CD4-positive, alpha-beta T cell (primary cell): ENCODE data around the gene HADH. TPM values are rescaled to one million over a fixed set of nuclear protein-coding genes. Genes with fewer than 3 reads are reported as not detected.

ENCODE experiments used
- ATAC-seq: fragments of 200-7000 bp; cut with Tn5 transposase; one replicate; pipeline ENCODE4 v1.10.0; 2022; ENCODE audit warnings: mild to moderate bottlenecking; ENCODE audit not compliant: poor library complexity
- CTCF ChIA-PET: fragments of 350-600 bp; sonication (Branson Sonifier 250); formaldehyde crosslinking; loops from one replicate; lab custom pipeline; 2021; ENCODE audit warnings: antibody characterized with exemption, inconsistent platforms; lab: Charles Lee
- POLR2A ChIA-PET: fragments of 350-600 bp; sonication (Branson Sonifier 250); formaldehyde crosslinking; loops from one replicate; lab custom pipeline; 2021; ENCODE audit warnings: antibody characterized with exemption, inconsistent platforms; lab: Charles Lee
- DNase-seq, 14 experiments: peaks; one replicate each; pipeline ENCODE4 v3.0.0-alpha.2; 2013 to 2020; ENCODE audit warnings: mixed read lengths in 2 of 14
- H3K27ac ChIP-seq, 2 donors: one replicate each; pipeline versions ENCODE4 v1.5.1 to v1.7.0; 2013; ENCODE audit warnings: low read length in 2 of 2, low read depth in 1 of 2, mild to moderate bottlenecking in 1 of 2
- H3K27me3 ChIP-seq, 2 experiments: 1 replicate in 1 of 2; 2 replicates in 1 of 2; pipeline versions ENCODE4 v1.6.1 to v1.7.0; 2013; ENCODE audit warnings: low read length in 2 of 2, control low read depth in 1 of 2, mild to moderate bottlenecking in 1 of 2, moderate library complexity in 1 of 2; ENCODE audit not compliant: insufficient read depth in 2 of 2, control insufficient read depth in 1 of 2
- H3K36me3 ChIP-seq: one replicate; pipeline ENCODE4 v1.6.1; 2013; ENCODE audit warnings: low read length, control low read depth; ENCODE audit not compliant: insufficient read depth
- H3K4me1 ChIP-seq: one replicate; pipeline ENCODE4 v1.6.1; 2013; ENCODE audit warnings: low read length, control low read depth; ENCODE audit not compliant: insufficient read depth
- H3K4me3 ChIP-seq: one replicate; pipeline ENCODE4 v1.5.1; 2013; ENCODE audit warnings: mild to moderate bottlenecking, low read length, moderate library complexity
- H3K9me3 ChIP-seq, 2 experiments: 1 replicate in 1 of 2; 2 replicates in 1 of 2; pipeline versions ENCODE4 v1.6.1 to v1.7.0; 2013; ENCODE audit warnings: low read length in 2 of 2, mild to moderate bottlenecking in 2 of 2, control low read depth in 1 of 2, moderate library complexity in 1 of 2; ENCODE audit not compliant: control insufficient read depth in 1 of 2, insufficient read depth in 1 of 2
- H3K27ac Mint-ChIP-seq: one replicate; pipeline ENCODE4 v1.8.0; 2020; ENCODE audit warnings: mixed read lengths
- H3K27me3 Mint-ChIP-seq: one replicate; pipeline ENCODE4 v1.8.0; 2021; ENCODE audit warnings: mixed read lengths
- H3K36me3 Mint-ChIP-seq: one replicate; pipeline ENCODE4 v1.8.0; 2021; ENCODE audit warnings: low read depth, mixed read lengths
- H3K4me1 Mint-ChIP-seq: one replicate; pipeline ENCODE4 v1.8.0; 2021; ENCODE audit warnings: low read depth, mixed read lengths
- H3K4me3 Mint-ChIP-seq: one replicate; pipeline ENCODE4 v1.8.0; 2020; ENCODE audit warnings: mild to moderate bottlenecking, mixed read lengths
- H3K9me3 Mint-ChIP-seq: one replicate; pipeline ENCODE4 v1.8.0; 2020; ENCODE audit warnings: mixed read lengths
- CTCF ChIP-seq: fragments of 200-600 bp; IDR thresholded peaks from one replicate; pipeline ENCODE4 v1.8.0; 2022; ENCODE audit warnings: antibody characterized with exemption, mild to moderate bottlenecking
- intact Hi-C, 2 experiments: fragments of 100-400 bp; cut with DNase I in 1 of 2; cut with micrococcal nuclease in 1 of 2; formaldehyde crosslinking; loops; one replicate each; pipeline versions ENCODE4 v1.15.1 to v1.9.0; 2023 to 2025; cut with DNase I, micrococcal nuclease
- total RNA-seq, 174 experiments: library from RNA in 2 of 174; stranded (reverse) in 2 of 174; gene quantifications; one replicate each; pipeline ENCODE4 v1.2.3 and lab custom pipeline; 2021 to 2026

HADH gene
- total RNA-seq, 2 experiments from 2014 or later = 16.1 to 16.3 TPM

- Mint-ChIP-seq H3K27ac (peak overlapping the region; percentile 88), H3K9me3 (no peaks in the 10 kb centered on the region), H3K4me3 (peak overlapping the region; percentile 59), H3K36me3 (peaks cover 7% of the 10 kb centered on the region), H3K27me3 (no peaks in the 10 kb centered on the region), H3K4me1 (peaks cover 73% of the 10 kb centered on the region)
- intact Hi-C loops = loop anchor here (2.0 to 5.0 kb wide), 5 partner anchors 55 to 663 kb away; partner anchors contain the start of genes CYP2U1 (in 1 of the 2), OSTC (in 1 of the 2) and PAPSS1 (in 1 of the 2)
- H3K4me1 ChIP-seq = peaks cover 14% of the 10 kb centered on the region
- no peak overlapping the region for H3K4me3 ChIP-seq
- H3K36me3 ChIP-seq = no peaks in the 10 kb centered on the region
- POLR2A ChIA-PET = interaction anchor here (1.8 kb wide), 1 partner anchor 662 kb away, joined by 4 read pairs; the partner anchor contains the start of gene OSTC
- no peak overlapping the region for H3K27ac ChIP-seq
- no peaks in the 10 kb centered on the region for H3K27me3 ChIP-seq
- no peak for DNase-seq
- TF ChIP-seq CTCF = no peak
- no peak for ATAC-seq
- no peaks in the 10 kb centered on the region for H3K9me3 ChIP-seq
- CTCF ChIA-PET = no interaction called here
Observed at GRCh38 chr4:107987916-107988762, 1.6 kb upstream of the HADH start.

DNA sequence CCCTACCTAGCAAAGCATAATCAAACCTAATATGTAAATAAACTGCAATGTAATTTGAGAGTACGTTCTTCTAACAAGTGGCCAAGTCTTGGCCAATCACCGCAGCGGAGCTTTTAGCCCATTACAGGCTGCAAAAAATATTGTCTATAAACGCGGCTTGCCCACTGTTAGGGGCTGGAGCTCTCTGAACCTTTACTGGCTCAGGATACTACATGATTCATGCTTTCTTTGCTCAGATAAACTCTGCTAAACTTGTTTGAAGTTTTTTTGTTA, 990 bp upstream of the HADH start:
- no peaks in the 10 kb centered on the region for H3K27me3 Mint-ChIP-seq
- Histone ChIP-seq H3K27ac (no peak overlapping the region), H3K27me3 (no peaks in the 10 kb centered on the region), H3K36me3 (no peaks in the 10 kb centered on the region), H3K4me3 (no peak overlapping the region), H3K9me3 (no peaks in the 10 kb centered on the region), H3K4me1 (peaks cover 14% of the 10 kb centered on the region)
- ChIA-PET CTCF (no interaction called here), POLR2A (interaction anchor here (1.8 kb wide), 1 partner anchor 661 kb away, joined by 4 read pairs; the partner anchor contains the start of gene OSTC)
- H3K9me3 Mint-ChIP-seq = no peaks in the 10 kb centered on the region
- peaks cover 7% of the 10 kb centered on the region for H3K36me3 Mint-ChIP-seq
- intact Hi-C loops = loop anchor here (2.0 to 5.0 kb wide), 5 partner anchors 56 to 662 kb away; partner anchors contain the start of genes CYP2U1 (in 1 of the 2), OSTC (in 1 of the 2) and PAPSS1 (in 1 of the 2)
- no peak for TF ChIP-seq CTCF
- peak overlapping the region; percentile 88 for H3K27ac Mint-ChIP-seq
- peaks cover 79% of the 10 kb centered on the region for H3K4me1 Mint-ChIP-seq
- ATAC-seq (no peak), DNase-seq (no peak)
- H3K4me3 Mint-ChIP-seq = no peak overlapping the region

- DNase-seq (no peak), ATAC-seq (peak; percentile 24)
- no peaks in the 10 kb centered on the region for H3K36me3 ChIP-seq
- CTCF ChIA-PET = no interaction called here
- H3K27ac ChIP-seq = peak overlapping the region in 1 of 2 donors; percentile 81
- Mint-ChIP-seq H3K27me3 (no peaks in the 10 kb centered on the region), H3K36me3 (peaks cover 7% of the 10 kb centered on the region), H3K9me3 (no peaks in the 10 kb centered on the region), H3K27ac (peak overlapping the region; percentile 88), H3K4me1 (peaks cover 83% of the 10 kb centered on the region), H3K4me3 (peak overlapping the region; percentile 92)
- intact Hi-C loops = loop anchor here (2.0 to 5.0 kb wide), 5 partner anchors 56 to 662 kb away; partner anchors contain the start of genes CYP2U1 (in 1 of the 2), OSTC (in 1 of the 2) and PAPSS1 (in 1 of the 2)
- no peaks in the 10 kb centered on the region for H3K9me3 ChIP-seq
- peaks cover 14% of the 10 kb centered on the region for H3K4me1 ChIP-seq
- POLR2A ChIA-PET = interaction anchor here (1.6 to 2.0 kb wide), 3 partner anchors 10 to 661 kb away, joined by 4 to 15 read pairs (median 8); partner anchors contain the start of genes CYP2U1 and OSTC
- H3K4me3 ChIP-seq = peak overlapping the region; percentile 81
- TF ChIP-seq CTCF = no peak
- H3K27me3 ChIP-seq = no peaks in the 10 kb centered on the region
Observed at GRCh38 chr4:107989162-107989536, 540 bp upstream of the HADH start.
